COLO829 (cell line): ENCODE data around the gene UTP3.
"Not testable (repeated sequence)": the region's sequence is repeated elsewhere in the genome, so short reads cannot be mapped to it uniquely, and the experiment has no call there.

Experiments used
- DNase-seq: peaks from one replicate; pipeline ENCODE4 v3.0.0; 2012; ENCODE audit warnings: low spot score

Gene UTP3

DNA sequence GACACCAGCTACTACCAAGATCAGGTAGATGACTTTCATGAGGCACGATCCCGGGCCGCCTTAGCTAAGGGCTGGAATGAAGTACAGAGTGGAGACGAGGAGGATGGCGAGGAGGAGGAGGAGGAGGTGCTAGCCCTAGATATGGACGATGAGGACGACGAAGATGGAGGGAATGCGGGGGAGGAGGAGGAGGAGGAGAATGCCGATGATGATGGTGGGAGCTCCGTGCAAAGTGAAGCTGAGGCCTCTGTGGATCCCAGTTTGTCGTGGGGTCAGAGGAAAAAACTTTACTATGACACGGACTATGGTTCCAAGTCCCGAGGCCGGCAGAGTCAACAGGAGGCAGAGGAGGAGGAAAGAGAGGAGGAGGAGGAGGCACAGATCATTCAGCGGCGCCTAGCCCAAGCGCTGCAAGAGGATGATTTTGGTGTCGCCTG is 481 bp downstream of the UTP3 start:
- no peak for DNase-seq

DNA sequence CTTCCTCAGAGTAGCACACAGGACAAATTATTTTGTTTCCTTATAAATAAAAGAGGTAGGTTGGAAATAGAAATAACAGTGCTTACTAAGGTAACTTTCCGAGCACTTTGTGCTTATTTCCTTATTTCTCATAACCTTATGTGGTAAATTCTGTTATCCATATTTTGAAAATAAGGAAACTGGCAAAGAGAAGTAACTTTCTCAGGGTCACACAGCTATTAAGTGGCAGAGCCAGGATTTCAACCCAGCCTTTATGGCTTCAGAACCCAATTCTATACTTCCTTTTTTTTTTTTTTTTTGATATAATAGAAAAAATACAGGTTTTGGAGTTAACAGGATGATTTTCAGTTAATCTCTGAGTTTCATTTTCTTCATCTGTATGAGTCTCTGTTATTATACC is 3.3 kb downstream of the UTP3 start:
- no peak for DNase-seq

DNA sequence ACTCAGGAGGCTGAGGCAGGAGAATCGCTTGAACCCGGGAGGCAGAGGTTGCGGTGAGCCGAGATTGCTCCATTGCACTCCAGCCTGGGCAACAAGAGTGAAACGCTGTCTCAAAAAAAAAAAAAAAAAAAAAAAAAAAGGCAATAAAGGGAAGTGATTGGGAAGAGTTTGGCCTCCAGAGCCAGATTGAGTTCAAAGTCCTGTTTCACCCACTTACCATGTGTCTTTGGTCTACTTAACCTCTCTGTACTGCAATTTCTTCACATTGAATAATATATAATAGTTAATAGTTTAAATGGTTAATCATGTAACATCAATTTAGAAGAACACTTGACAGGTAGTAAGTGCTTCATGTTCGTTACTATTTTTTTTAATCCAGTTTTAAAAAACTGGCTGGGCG is 6.3 kb downstream of the UTP3 start:
- DNase-seq: not testable (repeated sequence)

DNA sequence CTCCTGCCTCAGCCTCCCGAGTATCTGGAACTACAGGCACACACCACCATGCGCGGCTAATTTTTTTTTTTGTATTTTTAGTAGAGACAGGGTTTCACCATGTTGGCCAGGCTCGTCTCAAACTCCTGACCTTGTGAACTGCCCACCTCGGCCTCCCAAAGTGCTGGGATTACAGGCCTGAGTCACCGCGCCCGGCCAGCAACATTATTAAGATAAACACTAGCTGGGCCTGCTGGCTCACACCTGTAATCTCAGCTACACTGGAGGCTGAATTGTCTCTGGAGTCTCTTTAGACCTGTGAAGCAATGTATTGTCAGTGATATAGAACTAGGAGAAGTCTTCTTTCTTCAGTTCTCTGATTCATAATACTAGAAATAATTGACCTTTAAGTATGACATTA is 10.1 kb downstream of the UTP3 start:
- DNase-seq: not testable (repeated sequence)

DNA sequence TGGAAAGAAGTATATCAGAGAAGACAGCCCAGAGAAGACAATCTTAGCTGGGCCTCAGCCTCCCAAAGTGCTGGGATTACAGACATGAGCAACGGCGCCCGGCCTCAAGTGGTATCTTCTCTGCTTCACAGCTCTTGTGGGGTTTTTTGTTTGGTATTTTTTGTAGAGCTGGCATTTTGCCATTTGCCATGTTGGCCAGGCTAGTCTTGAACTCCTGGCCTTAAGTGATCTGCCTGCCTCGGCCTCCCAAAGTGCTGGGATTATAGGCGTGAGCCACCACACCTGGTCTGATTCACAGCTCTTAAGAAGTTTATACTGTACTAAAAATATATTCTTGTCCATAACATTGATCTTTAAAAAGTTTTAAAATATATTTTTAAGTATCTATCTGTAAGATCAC is 12.4 kb downstream of the UTP3 start:
- DNase-seq: no peak

DNA sequence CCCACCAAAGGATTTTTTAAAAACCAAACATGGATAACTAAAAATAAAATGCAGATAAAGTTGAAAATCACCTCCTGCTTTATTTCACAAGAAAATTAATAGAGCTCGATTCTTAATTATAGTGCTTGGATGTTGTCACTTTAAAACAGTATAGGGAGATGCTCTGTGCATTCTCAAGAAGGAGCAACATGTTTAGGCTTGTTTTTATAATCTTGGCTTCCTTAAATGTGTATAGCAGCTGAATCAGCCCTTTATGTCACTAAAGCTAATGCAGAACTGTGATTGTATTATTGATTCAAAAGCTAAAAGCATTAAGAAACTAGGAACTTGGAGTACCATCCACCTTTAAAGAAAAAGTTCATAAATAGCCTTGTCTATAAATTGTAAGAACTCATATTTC is 12.9 kb downstream of the UTP3 start:
- DNase-seq: no peak

DNA sequence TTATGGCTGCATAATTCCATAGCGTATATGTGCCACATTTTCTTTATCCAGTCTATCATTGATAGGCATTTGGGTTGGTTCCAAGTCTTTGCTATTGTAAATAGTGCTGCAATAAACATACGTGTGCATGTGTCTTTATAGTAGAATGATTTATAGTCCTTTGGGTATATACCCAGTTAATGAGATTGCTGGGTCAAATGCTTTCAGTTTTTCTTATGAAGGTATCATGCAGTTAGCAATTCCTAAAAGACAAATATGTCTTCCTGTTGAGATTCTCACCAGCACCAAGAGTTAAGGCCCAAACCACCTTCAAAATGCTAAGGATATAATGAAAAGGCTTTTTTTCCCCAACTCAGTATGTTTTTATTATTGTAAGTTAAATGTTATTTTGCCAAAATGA is 14.3 kb downstream of the UTP3 start:
- not testable (repeated sequence) for DNase-seq

DNA sequence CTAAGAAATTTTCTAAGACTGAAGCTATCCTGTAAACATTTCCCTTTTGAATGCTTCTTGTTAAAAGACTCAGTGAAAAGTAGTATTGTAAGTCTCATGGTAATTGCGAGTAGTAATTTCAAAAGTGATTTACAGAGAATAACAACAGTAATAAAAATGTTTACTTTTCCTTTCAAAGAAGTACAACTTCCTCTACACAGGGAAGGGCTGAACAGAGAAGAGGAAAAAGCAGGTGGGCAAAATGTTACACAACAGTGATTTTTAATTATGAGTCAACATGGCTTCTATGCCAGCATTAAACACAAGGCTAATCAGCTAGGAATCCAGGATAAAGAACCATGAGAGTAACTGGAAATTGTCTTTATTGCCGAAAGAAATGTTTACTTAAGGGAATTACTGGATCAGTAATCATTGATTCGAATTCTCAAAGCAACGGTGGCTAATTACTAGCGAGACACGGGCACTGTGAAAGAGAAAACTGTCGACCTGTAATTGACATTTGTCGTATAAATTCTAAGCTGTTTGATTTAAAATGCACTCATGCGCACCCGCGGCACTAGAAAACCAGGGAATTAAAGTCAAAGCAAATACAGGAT is 15.4 kb downstream of the UTP3 start:
- no peak for DNase-seq

DNA sequence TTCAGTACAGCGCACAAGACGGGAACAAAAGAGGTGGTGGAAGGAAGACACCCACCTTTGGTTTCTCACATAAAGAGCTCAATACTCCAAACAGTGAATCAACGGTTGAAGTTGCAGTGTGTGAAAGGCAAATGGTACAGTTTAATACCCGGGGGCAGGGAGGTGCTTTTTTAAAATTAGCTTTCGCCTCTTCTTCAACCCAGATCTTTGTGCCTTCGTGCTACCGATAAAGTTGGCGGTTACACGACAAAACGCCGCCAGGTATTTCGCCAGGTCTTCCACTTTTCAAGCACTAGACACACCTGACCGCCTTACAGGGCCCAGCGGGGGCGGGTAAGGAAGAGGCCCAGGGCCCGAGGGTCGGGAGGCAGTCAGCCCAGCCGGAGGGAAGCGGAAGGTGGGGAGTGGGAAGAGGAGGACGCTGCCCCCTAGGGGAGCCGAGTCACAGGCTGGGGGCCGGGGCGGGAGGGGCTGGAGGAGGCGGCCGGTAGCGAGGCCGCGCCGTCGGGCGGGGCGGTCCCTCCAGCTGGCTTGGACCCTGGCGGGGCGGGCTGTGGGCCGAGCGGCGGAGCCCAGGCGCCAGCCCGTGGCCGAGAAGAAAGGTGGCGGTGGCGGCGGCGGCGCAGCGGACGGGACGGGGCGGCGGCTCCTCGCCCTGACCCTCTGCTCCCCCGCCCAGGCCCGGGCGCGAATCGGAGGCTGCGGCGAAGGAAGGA is 16.0 kb downstream of the UTP3 start:
- peak; percentile 51 for DNase-seq

DNA sequence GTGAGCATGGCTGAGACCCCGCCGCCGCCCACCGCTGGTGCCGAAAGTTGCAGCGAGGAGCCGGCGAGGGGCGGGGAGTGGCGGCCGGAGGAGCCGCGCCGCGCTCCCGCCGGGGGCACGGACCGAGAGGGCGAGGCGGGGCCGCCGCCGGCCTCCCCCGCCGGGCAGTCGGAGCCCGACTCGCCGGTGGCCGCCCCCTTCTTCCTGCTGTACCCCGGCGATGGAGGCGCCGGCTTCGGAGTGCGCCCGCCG is 16.5 kb downstream of the UTP3 start:
- no peak for DNase-seq

DNA sequence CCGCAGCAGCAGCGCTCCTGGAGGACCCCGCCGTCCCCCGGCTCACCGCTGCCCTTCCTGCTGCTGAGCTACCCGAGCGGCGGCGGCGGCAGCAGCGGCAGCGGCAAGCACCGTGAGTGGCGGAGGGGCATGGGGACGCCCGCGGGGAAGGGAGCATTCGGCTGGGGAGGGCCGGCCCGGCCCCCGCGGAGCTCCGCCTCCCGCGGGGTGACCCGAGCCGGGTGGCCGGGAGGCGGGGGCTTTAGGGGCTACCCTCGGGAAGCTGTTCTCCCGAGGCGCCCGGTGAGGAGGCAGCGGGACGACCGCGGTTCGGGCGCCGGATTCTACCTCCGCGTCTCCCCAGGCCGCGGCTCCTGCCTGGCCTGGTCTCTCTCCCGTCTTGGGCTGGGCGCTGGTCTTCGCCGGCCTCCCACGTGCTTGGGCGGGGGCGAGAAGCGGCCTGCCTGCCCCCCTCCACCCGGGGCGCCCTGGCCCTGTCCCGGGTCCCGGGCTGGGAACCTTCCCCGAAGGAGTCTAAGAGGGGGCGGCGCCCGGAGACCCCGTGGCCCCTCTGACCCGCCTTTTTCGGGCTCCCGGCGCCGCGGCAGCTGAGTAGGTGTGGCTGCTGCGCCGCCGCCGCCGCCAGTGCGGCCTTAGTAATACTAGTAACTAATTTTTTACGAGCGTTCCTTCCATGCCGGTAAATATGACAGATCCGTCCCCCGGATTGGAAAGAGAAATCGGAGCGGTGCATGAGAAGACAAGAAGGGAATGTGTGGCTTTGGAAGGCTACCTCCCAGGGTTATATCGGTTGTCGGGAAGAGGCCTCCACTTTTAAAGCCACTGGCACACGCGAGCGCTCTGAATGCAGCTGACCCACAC is 17.1 kb downstream of the UTP3 start:
- peak; percentile 49 for DNase-seq

DNA sequence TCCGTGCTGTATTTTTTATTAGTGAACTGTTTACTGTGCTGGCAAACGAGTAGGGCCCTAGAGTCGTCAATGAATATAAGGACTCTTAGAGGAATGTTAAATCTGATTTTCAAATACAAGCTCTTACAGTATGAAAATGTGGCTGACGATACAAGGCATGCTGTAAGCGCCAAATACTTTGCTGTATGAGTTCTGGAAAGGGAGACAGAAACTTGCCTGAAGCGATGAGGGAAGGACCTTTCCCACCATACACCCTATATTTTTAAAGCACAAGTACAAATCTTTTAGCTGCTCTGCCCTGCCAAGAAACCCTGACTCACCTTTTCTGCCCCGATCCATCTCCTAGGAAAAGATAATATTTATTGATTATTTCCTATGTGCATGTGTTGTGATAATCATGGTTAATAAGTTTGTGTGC is 17.7 kb downstream of the UTP3 start:
- no peak for DNase-seq

DNA sequence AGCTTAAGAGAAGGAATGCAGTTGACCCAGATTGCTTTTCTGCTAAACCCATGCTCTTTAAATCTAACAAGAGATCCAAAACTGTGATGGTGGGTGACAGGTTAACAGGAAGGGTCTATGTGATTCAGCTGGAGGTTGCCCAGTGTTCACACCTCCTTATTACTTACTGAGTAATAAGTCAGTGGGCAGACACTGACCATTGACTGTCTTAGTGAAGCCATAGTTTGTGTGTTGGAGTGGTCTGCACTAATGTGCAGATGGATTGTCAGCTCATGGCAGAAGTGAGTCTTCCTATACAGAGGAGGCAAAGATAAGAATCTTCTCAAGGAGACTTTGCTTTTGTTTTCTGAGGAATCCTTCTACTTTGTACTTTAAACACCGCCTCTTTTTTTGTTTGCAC is 18.2 kb downstream of the UTP3 start:
- DNase-seq: no peak

DNA sequence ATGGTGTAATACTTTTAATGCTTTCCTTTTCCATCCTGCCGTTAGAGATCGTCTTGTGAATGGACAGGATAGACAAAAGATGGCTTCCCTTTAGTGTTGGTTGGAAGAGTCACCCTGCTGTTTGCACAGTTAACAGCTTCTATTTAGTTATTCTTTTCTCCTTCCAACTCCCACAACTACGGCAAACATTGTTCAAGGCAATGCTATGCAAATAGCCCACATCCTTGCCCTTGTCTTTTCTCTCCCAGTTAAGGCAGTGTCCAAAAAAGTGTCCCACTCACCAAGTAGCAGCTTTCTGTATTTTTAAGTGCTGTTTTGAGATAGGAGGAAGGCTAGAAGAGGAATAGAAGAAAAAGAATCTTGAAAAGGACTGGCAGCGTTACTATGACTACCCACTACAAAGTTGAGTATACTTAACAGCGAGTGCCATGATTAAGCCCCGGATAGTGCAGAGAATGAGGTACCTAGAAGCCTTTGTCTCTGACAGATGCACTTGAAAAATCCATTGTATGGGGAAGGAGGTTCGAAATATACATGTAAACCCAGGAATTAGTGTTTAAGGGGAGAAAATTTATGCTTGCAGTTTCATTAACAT is 21.4 kb downstream of the UTP3 start:
- DNase-seq: no peak

DNA sequence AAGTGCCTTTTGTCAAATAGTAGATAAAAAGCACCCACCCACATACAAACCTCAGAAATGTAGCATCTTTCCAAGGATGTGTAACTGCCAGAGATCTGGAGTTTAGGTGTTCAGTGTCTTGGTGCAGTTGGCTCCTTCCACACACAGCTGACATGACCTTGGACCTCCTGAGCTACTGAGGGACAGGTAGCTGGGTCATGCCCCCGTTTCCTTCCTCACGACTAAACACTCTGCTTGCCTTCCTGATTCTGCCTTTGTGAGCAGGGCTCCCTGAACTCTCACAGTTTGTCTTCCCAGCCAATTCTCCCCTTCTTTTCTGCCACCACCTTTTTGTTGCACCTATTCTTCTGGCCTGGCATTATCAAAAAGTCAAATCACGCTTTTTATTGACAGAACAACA is 23.3 kb downstream of the UTP3 start:
- no peak for DNase-seq

DNA sequence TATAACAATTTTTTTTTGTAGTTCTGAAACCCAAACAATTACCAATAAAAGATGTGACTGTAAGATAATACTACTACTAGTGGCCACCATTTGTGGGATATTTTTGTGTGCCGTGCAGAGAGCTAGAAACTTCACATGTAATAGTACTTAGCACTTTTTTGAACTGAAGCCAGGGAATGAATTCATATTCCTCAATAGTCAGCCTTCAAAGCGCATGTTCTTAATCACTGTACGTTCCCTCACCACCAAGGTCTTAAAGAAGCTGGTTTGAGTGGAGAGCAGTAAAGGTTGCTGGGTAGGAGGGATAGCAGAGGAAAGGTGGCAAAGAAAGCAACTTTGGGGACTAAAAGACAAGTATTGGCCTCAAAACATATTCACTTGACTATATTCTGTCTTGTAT is 23.8 kb downstream of the UTP3 start:
- no peak for DNase-seq

DNA sequence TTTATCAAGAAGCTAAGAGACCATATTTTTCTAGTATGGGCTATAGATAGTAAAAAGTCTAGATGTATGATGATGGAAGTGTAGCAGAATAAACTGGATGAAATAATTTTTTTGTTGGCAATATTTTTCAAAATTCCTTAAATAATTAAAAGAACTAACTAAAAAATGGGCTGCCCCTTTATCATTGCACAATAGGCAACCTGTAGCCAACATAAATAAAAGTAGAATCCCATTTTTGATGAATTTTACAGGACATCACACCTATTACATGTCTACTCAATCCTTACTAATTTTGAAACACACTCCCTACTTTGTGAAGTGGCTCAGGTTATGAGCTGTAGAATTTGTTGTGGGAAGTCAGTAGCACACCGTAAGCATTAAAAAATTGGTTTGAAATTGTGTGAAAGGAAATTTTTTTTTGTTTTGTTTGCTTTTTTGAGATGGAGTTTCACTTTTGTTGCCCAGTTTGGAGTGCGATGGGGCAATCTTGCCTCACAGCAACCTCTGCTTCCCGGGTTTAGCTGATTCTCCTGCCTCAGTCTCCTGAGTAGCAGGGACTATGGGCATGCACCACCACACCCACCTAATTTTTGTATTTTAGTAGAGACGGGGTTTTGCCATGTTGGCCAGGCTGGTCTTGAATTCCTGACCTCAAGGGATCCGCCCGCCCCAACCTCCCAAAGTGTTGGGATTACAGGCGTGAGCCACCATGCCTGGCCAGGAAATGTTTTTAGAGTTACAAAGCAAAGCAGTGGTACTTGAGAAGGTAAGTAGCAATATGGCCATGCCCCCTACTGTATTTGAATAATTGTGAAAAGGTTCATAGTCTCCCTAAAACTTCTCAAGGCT is 24.5 kb downstream of the UTP3 start:
- DNase-seq: no peak

DNA sequence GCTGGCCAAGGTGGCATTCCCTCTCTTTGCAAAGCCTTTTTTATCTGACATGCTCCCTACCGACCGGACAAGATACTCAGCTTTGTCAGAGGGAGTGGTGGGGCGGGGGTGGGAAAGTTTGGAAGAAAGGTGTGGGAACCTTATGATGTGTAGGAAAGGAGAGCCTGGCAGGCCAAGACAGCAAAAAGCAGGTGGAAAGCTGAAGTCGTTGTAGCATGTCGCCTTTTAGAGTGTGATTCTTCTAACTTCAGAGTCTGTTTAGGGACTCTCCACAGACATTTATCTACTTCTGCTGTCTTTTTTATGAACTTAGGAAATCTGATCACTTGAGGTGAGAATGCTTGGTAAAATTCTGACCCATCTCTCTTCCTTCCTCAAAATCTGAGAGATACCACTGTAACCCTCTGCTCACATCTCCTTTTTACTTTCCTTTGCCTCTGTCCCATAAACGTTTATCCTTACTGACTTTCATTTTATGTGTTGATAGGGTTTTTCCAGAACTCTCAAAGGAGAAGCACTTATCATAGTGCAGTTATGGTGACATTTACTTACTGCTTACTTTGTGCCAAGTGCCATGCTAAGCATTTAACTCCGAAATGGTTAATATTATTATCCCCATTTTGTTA is 25.2 kb downstream of the UTP3 start:
- DNase-seq: no peak

DNA sequence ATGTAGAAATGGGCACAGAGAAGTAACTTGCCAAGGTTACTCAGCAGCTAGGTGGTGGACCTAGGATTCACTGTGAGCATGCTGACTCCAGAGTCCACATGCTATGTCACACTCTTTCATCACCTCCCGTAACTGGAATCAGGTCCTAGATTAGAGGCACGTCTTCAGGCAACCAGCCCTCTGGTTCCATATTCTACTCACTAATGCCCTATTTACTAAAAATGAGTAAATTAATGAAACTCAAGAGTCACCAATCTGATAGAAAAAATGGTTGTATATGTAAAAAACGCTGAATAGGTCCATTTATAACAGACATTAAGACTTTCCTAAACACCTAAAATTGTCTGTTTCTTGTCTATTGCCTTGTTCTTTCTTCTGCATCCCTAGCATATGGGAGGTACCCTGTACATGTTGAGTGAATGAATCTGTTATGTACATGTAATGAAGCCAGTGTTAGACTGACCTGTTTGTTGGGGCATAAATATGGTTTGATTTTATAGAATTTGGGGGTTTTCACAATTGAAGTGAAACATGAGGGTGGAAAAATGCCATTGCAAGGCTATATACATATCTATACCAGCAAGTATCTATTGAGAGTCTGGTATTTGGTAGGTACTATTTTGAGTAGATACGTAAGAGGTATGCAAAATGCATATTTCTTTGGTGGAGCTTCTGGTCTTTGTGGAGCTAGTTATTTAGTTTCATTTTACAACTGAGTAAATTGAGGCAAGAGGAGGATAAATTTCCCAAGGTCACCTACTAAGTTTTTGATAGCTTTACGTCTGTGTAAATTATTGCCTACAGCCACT is 26.0 kb downstream of the UTP3 start:
- no peak for DNase-seq

DNA sequence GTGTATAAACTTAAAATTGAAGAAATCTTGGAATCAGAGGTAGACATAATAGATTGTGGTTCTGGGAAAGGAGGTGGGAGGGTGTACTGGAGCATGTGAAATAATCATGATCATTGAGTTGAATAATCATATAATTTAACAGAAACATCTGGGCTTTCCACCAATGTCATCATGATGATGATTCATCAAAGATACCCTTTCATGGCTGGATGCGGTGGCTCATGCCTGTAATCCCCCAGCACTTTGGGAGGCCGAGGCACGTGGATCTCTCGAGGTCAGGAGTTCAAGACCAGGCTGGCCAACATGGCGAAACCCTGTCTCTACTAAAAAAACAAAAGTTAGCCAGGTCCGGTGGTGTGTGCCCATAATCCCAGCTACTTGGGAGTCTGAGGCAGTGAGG is 26.8 kb downstream of the UTP3 start:
- peak; percentile 59 for DNase-seq
